GM21381 (cell line): ENCODE data around the gene GNA12.
"Not testable (repeated sequence)": the region's sequence is repeated elsewhere in the genome, so short reads cannot be mapped to it uniquely, and the experiment has no call there.

Source experiments
- ATAC-seq: cut with Tn5 transposase; IDR thresholded peaks from one replicate; pipeline ENCODE4 v1.9.1; 2021; ENCODE audit warnings: mild to moderate bottlenecking, moderate library complexity; ENCODE audit not compliant: unreplicated experiment

GNA12 gene

GRCh38 chr7:2681929-2682799, 161.9 kb downstream of the GNA12 start:
- ATAC-seq, result no peak

GRCh38 chr7:2680792-2681490, 163.2 kb downstream of the GNA12 start:
- ATAC-seq, result no peak

GRCh38 chr7:2680256-2680655, 163.9 kb downstream of the GNA12 start:
- no peak for ATAC-seq

GRCh38 chr7:2679135-2680127, 164.7 kb downstream of the GNA12 start:
- not testable (repeated sequence) for ATAC-seq

GRCh38 chr7:2678454-2678853, 165.7 kb downstream of the GNA12 start:
- ATAC-seq, result not testable (repeated sequence)
